GM19455 (cell line): ENCODE results near the gene SLC6A9.

ENCODE experiments used
- ATAC-seq: cut with Tn5 transposase; IDR thresholded peaks from one replicate; pipeline ENCODE4 v1.9.1; 2021; ENCODE audit not compliant: unreplicated experiment

Gene SLC6A9

DNA sequence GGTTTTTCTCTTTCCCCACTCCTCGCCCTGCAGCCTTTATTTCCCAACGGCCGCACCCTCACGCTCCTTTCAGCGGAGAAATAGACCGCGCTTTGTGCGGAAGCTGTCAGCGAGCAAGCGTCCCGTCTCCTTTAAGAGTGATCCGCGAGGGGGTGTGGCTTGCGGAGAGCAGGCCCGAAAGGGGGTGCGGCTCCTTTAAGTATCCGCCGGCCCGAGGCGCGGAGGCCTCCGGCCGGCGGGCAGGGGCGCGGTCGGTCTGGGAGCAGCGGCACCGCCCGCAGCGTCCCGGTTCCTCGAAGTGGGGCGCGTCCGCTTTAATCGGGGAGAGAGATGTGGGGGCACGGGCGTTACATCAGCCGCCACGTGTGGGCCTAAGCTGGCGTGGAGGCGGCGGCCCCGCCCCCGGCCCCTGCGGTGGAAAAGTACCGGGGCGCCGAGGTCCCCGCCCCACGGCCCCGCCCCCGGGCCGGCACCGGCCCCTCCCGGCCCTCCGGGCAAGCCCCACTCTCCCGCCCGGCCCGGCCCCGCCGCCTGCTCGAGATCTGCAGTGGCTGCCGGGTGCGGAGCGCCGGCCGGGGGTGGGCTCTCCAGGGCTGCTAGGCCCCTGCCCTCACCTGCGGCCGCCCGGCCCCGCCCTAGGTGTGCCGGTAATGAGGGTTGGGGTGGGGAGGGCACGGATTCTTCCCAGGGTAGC is 1.2 kb downstream of the SLC6A9 start:
- ATAC-seq, result peak; percentile 89

DNA sequence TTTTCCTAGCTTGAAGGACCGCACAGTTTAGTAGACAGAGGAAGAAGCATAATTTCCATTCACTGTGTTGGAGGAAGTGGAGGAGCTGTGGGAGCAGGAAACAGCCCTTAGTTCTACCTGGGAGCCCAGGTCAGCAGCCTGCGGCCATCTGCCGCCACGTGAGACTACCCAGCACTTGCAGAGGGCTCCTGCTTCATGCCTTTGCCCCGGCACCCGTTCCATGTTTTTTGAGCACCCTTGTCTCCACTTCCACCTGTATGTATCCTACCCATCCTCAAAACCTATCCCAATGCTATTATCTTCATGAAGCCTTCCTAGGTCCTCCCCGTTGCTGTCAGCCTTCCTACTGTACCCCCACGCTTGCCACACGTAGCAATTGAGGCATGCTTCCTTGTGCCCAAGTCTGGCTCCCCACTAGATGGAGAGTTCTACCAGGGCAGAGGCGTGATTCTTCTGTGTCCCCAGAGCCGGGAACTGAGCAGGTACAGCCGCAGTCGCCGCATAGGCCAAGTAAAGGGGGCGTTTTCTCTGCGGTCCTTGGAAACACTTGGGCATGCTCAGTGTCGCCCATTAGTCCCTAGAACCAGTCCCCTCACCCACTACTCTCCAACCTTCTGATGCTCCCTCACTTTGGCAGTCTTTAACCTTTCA is 1.9 kb downstream of the SLC6A9 start:
- ATAC-seq, result peak; percentile 28

DNA sequence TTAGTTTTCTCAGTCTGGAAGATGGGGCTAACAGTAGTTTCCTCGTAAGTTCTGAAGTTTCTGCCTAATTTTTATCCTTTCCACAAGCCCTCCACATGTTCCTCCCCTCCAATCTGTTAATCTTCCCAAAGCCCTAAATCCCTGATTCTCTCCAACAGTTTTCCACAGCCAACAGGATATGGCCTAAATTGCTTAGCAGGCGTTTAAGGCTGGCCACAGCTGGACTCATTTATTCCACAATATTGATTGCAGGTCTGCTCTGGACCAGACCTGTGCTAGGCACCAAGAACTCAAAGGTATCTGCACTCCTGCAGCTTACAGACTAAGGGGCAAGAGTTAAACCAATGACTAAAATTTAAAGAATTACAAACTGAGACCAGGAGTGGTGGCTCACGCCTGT is 3.9 kb downstream of the SLC6A9 start:
- no peak for ATAC-seq

DNA sequence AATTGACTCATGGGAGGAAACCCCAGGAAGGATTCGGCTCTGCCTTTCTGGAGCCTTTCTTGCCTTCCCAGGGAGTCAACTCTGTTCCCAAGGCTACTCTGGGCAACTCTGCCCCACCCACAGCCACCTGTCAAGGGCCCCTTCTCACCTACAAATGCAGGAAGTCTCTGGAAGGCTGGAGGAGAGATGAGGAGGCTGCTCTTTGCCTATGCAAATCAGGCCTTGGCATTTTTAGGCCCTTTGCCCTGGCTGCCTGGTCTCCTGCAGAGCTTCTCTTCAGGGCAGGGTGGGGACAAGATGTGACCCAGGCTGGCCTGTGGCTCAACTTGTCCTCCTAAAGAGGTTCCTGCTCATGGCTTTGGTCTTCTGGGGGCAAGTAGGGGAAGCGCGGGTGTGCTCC is 5.4 kb downstream of the SLC6A9 start:
- no peak for ATAC-seq

DNA sequence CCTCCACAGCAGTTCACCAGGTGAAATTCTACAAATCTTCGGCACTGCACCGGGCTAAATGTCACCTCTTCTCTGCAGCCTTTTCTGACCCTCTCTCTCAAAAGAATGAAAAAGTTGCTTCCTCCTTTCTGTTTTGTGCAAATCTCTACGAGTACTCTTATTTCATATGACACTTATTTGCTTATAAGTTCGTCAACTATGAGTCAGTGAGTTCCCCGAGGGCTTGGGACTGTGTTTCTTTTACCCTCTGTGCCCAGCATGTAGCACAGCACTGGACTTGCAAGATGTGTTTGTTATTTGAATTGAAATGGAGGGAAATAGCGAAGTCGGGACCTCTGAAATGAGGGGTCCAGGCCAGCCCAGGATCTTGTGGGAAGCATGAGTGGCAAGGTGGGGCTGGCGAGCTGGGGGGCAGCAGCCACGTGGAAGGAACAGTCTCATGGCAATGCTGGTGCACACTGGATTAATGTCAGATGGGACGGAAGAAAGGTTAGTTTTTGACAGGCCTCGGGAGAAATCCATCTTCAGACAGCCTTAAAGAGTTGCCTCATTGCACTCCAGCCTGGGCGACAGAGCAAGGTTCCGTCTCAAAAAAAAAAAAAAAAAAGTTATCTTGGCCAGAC is 6.2 kb downstream of the SLC6A9 start:
- no peak for ATAC-seq

DNA sequence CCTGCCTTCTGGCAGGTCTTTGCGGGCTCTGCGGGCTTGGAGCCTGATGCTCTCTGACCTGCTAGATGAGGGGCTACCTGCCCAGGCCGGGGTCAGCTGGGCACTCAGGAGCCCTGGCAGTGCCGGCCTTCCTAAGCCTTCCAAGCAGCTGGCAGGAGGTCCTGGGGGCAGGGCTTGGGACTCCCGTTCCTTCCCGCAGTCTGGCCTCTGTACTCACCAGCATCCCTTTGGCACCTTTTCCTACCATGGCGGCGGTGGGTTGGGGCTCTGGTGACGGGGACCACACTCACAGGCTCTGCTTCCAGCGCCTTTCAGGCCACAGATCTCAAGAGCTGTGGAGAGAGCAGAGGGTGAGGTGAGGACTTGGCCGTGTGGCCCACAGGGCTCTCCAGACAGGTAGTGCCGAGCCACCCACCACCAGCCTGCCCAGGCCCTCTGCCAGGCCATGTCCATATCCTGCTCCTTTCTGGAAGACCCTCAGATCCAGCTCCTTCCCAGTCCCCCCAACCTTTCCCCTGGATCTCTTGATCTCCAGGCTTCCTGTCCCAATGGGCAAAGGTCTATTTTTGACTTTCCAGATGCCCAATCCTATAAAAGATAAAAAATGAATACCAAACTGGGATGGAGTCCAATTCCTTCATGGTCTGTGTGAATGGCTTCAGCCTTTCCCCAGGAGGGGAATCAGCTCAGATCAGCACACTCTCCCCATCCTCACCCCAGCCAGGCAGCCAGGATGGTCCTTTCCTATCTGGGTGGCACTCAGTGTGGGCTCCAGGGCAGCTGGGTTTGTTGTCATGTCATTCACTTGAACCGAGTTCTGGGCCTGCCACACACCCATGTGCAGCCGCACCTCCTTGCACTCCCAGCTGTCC is 7.0 kb downstream of the SLC6A9 start:
- no peak for ATAC-seq

DNA sequence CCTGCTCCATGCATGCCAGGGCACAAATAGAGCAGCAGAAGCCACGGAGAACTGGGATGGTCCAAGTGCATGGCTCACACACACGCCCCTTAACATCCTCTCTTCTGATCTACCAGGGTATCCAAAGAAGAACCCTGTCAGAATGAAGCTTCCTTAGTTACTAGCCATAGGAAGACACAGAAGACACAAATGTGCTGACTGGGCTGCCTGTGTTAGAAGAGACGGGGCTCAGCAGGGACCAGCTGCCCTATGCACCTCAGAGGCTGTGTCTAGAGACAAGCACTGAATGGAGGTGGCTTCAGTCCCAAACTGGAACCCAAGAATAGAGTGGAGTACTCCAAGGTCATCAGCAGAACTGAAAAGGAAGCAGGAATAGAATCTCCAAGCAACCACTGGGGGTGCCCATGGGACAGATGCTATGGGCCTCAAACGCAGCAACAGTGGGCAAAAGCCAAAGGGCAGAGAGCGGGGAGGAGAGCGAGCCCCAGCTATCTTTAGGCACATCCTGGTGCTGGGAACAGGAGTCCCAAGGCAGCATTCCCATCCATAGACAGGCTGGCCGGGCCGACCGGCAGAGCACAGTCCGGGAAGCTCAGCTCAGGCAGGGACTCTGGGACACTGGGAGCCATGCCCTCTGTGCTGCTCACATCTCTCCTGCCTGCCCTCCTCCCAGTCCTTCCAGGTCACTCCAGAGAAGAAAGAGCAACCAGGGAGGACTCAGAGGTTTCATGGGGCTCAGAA is 9.5 kb downstream of the SLC6A9 start:
- no peak for ATAC-seq

DNA sequence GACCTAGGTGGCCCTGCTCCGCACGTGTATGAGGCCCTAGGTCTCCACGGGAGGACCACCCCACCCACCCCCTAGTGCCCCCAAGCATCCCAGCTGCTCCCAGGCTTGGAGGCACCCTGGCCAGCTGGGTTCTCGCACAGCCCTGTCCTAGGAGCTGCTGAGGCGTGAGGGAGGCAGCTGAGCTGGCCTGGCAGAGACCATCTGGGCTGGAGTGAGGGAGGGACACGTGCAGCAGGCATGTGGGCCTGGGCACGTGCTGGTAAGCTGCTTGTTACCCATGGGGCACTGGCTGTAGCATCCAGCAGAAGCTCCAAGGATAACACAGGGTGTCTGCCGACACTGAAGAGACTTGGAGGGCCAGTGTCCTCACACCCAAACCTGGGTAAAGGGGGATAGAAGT is 10.1 kb downstream of the SLC6A9 start:
- ATAC-seq, result no peak

DNA sequence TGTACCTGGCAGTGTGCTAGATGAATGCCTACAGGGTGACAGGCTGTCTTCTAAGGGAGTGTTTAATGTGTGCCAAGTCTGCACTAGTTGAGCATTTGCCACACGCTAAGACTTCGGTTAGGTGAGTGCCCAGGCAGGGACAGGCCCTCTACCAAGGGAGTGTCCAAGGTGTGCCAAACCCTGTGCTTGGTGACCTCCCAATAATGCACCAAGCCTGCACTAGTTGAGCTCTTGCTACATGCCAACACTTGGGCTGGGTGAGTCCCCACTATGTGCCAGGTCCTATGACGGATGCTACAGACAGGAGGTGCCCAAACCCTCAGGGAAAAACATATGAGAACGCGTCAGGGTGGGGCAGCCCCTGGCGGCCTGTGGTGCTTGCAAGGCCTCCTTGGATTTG is 10.8 kb downstream of the SLC6A9 start:
- ATAC-seq, result no peak

DNA sequence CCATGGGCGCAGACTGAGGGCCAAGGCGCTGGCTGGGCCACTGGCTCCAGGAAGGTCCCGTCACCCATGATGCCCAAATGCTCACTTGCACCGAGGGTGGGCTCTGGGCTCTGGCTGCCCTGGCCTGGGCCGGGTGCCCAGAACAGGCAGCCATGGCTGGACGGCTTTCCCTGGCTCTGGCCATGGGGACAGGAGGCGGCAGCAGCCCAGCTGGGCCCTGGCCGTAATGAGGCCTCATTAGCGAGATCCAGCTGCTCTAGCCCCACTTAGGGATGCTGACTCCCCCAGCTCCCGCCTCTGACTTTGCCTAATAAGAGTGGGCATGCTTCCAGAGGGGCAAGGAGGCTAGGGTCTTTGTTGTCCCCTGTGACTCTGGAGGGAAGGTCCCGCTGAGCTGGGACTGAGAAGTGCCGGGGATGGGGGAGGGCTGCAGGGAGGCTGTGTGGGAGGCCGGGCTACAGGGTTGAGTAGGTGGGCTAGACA is 11.8 kb downstream of the SLC6A9 start:
- ATAC-seq, result no peak

DNA sequence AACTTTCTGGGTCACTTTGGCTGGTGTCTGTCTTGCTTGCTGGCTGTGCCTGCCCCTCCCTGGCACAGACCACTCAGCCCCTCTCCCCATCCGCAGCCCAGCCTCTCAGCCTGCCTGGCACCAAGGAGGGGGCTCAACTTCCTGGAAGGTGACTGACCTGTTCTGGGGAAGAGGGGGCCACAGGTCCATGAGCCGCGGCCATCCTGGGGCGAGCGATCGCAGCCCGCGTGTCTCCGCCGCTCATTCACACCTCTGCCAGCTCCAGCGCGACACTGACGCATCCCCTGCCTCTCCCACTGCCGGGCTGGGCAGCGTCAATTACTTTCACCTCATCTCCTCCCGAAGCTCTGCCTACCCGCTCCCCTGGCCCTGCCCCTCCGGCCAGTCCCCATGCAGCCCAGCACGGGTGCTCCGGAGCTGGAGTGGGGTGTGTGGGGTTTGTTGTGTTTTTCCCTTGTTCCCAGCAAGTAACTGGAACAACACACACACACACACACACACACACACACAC is 14.3 kb downstream of the SLC6A9 start:
- ATAC-seq, result no peak

DNA sequence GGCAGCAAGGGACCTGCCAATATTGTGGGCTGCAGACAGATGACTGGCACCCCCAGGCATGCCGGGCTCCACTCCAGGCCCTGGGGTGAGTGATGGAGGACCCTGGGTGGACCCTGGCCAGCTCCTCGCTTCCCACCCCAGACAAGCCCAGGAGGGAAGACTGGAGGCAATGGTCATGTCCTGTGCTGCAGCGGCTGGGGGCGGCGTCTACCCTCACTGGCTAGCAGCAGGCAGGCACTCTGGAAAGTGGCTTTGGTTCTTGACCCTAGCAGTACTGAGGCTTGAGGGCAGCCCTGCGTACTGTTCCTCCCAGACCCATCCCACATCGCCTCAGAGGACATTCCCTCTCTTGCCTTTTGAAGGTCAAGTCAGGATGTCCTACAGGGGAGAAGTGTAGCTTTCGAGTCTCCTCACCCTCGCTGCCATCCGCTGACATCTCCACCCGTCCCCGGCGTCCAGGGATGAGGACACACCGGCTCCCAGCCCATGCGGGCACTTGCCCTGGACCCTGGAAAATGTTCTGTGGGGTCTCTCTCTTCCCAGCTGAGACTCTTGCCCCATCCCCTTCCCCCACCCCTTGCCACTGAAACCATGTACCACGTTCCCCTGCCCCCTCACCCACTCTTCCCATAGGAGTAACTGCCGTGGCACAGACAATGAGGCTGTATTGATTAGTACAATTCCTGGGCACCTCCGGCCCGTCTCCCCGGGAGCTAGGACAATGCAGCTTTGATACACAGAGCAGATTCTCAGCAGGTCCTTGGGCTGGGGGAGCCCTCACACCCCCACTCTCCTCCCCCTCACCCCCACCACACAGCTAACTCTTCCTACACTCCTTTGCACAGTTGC is 15.0 kb downstream of the SLC6A9 start:
- no peak for ATAC-seq

DNA sequence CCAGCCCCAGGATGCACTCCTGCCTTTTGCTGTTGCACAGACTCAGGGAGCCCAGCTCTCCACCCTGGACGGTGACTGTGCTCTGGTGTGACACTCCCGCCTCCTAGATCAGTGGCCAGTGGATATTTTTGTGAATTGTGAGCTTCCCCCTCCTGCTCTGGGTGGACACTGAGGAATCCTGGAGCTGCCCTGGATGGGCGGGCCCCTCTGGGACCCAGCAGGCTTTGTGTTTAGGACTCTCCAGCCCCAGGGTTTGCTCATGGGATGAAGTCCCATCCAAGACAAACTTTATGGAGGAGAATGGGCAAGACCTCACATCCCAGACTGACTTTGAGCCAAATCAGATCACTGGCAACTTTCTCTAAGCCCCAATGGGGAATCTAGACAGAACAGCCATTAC is 16.1 kb downstream of the SLC6A9 start:
- no peak for ATAC-seq

DNA sequence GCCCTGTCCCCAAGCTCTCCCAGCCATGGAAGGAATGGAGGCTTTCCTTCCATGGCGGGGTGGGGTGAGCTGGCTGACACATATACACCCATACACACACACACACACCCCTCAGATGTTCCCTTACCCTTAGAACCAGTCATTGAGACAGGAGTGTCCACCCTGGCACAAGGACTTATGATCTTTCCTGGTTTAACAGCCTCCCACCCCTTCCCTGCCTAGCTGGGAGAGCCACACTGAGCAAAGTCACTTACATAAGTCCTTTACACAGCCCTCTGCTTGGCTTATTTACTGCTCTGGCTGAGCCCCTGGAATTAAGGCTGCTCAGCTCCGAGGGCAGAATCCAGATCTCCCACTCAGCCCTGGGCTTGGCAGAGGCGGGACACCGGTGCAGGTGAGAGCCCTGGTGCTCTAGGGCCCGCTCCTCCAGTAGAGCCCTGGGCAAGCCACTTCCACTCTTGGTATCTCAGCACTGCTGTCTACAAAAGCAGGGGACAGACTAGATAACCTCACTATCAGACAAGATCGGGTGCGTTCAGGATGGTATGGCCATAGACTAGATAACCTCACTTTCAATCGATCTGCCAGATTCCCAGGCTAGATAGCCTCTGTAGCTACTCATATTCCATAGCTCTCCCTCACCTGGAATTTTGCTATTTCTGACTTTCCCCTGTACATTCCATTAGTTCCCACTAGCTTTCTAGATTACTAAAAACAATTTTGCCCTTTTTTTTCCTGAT is 16.7 kb downstream of the SLC6A9 start:
- ATAC-seq, result no peak

DNA sequence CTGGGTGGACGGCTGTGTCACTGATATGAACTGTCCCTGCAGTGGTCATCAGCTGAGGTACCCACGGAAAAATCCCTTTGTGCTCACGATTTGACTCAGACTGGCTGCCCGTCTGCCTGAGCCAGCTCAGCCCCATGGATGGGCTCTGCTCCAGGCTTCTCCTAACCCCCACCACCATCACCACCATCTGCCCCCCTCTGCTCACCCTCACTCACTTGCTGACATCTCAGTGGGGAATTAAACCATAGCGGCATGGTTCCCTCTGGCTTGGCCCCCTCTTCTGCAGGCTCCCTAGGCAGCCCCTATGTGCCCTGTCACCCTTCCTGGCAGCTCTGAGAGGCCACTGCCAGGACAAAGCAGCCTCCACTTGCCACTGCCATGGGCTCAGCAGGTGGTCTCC is 17.3 kb downstream of the SLC6A9 start:
- no peak for ATAC-seq

DNA sequence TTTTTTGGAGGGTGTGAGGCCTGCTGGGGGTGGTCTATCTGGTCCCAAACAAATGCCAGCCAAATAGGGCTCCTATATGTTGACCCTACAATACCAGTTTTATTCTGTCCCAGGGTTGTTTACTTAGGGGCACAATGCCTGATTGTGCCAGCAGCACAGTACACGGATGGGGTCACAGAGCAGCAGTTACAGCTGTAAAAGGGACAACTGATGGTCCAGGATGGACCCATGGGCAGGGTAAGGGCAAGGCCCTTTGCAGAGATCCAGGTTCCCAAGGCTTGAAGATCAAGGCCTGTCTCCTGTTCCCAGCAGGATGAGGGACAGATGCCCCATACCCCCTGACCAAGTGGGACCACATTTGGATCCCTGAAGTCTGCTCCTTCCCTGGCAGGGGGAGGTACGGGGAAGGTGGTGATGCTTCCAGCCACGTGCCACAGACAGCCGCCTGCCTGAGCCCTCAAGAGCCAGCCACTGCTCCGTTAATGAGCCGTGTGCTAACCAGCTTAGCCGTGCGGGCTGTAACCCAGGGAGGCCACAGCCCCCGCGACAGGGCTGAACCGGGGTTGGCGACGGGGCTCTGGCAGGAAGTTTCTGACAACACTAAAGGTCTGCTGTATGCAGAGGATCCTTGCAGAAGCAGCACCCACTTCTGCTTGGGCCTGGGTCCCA is 18.2 kb downstream of the SLC6A9 start:
- no peak for ATAC-seq

DNA sequence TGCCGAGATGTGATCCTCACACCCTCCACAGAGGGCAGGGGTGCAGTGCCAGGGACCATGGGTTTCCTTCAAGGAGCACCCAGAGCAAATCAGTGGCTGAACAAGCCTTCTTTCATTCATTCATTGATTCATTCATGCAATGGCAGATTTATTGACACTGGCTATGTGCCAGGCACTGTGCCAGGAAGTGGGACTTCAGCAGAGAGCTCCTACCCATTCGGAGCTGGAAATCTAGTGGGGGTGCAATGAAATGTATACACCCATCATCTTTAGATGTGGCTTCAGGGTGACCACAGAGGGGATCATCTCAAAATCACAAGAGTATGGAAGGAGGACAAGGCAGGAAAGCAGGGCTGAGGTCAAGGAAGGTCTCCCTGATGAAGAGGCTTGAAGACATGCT is 18.9 kb downstream of the SLC6A9 start:
- no peak for ATAC-seq

DNA sequence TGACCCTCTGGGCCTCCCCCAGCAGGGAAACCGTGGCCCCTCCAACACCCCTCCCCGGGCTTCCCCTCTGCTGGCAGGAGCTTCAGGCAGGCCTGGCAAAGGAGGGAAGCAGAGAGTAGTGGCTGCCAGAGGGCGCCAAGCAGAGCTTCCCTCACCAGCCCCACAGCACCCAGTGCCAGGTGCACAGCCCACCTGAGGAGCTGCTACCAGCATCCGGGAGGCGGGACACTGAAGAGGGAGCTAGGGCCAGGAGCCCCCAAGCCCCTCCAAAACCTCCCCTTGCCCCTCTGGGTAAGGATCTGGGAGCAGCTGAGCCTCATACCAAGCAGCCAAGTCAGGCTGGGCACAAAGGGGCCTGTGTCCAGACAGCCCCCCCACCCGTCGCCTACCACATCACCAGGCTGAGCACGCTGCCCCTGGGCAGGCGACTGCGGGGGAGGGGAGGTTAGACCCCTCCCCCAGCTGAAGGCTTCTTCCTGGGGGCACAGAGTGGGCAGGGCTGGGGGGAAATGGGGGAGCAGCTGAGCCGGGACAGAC is 20.3 kb downstream of the SLC6A9 start:
- no peak for ATAC-seq
